HepG2 (cell line): ENCODE measurements around the gene SHISA6.

ENCODE experiments used
- CBX5 ChIP-seq: sonication (generic); formaldehyde crosslinking; IDR thresholded peaks from 2 replicates; pipeline ENCODE4 v1.4.0; 2020; ENCODE audit warnings: missing genetic modification reagents, borderline replicate concordance
- ETV5 ChIP-seq: IDR thresholded peaks from 2 replicates; pipeline ENCODE4 v1.6.1; 2018; ENCODE audit warnings: missing biosample characterization, missing genetic modification reagents, inconsistent platforms, borderline replicate concordance
- POLR2A ChIP-seq, 2 experiments: IDR thresholded peaks; 2 replicates each; pipeline ENCODE4 v1.6.1; 2011; ENCODE audit warnings: low read depth in 2 of 2, low read length in 2 of 2, mild to moderate bottlenecking in 1 of 2, moderate library complexity in 1 of 2; ENCODE audit not compliant: insufficient read depth in 1 of 2
- POLR2AphosphoS2 ChIP-seq: IDR thresholded peaks from 2 replicates; pipeline ENCODE4 v1.6.1; 2011; ENCODE audit warnings: low read depth, low read length, improper control_type of control experiment
- ZBTB40 ChIP-seq, 2 experiments: fragments of 450-650 bp in 1 of 2; sonication (generic) in 1 of 2; formaldehyde crosslinking in 1 of 2; IDR thresholded peaks; 2 replicates each; pipeline versions ENCODE4 v1.6.1 to v1.8.0; 2016 to 2022; ENCODE audit warnings: antibody characterized with exemption in 1 of 2, mild to moderate bottlenecking in 1 of 2, missing genetic modification reagents in 1 of 2
- ZNF24 ChIP-seq: fragments of 450-650 bp; IDR thresholded peaks from 2 replicates; pipeline ENCODE4 v1.6.1; 2017; ENCODE audit warnings: antibody characterized with exemption, mild to moderate bottlenecking
- ZNF784 ChIP-seq: sonication (generic); formaldehyde crosslinking; IDR thresholded peaks from 2 replicates; pipeline ENCODE4 v1.5.1; 2020; ENCODE audit warnings: missing genetic modification reagents, mild to moderate bottlenecking, borderline replicate concordance
- TF ChIP-seq, protein P1 (sequence below): sonication (generic); formaldehyde crosslinking; IDR thresholded peaks from 2 replicates; pipeline ENCODE4 v1.5.0; 2020; ENCODE audit warnings: mild to moderate bottlenecking, missing genetic modification reagents, moderate library complexity

- TF ChIP-seq POLR2A (IDR thresholded peaks at IDR 0.05; ENCODE audit: insufficient read depth in 1 of 2, low read depth in 2 of 2, low read length in 2 of 2), result no peak
- TF ChIP-seq POLR2AphosphoS2, result no peak
- no peak for TF ChIP-seq ZNF24
- TF ChIP-seq ETV5 (CRISPR knock-in tag), result no peak
- TF ChIP-seq, protein P1, sequence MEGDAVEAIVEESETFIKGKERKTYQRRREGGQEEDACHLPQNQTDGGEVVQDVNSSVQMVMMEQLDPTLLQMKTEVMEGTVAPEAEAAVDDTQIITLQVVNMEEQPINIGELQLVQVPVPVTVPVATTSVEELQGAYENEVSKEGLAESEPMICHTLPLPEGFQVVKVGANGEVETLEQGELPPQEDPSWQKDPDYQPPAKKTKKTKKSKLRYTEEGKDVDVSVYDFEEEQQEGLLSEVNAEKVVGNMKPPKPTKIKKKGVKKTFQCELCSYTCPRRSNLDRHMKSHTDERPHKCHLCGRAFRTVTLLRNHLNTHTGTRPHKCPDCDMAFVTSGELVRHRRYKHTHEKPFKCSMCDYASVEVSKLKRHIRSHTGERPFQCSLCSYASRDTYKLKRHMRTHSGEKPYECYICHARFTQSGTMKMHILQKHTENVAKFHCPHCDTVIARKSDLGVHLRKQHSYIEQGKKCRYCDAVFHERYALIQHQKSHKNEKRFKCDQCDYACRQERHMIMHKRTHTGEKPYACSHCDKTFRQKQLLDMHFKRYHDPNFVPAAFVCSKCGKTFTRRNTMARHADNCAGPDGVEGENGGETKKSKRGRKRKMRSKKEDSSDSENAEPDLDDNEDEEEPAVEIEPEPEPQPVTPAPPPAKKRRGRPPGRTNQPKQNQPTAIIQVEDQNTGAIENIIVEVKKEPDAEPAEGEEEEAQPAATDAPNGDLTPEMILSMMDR (CRISPR knock-in tag), result no peak
- no peak for TF ChIP-seq ZNF784 (CRISPR knock-in tag)
- no peak for TF ChIP-seq ZBTB40 (IDR thresholded peaks at IDR 0.05)
- no peak for TF ChIP-seq ZBTB40 (CRISPR knock-in tag; IDR thresholded peaks at IDR 0.05)
- TF ChIP-seq CBX5 (CRISPR knock-in tag), result no peak
Observed at GRCh38 chr17:11298401-11298800, 57.4 kb downstream of the SHISA6 start.
